WTC11 (cell line): Measurements from ENCODE around the gene USO1.

Experiments
- CREB1 ChIP-seq: sonication (generic); formaldehyde crosslinking; IDR thresholded peaks from 2 replicates; pipeline ENCODE4 v1.8.0; 2023; ENCODE audit warnings: mild to moderate bottlenecking, missing genetic modification reagents
- JUN ChIP-seq: sonication (generic); formaldehyde crosslinking; IDR thresholded peaks from 2 replicates; pipeline ENCODE4 v1.8.0; 2023; ENCODE audit warnings: mild to moderate bottlenecking, missing genetic modification reagents
- NFYB ChIP-seq: sonication (generic); formaldehyde crosslinking; conservative IDR thresholded peaks from 2 replicates; pipeline ENCODE4 v1.8.0; 2022; ENCODE audit warnings: low read depth, missing genetic modification reagents
- NR2C2 ChIP-seq: sonication (generic); formaldehyde crosslinking; IDR thresholded peaks from 2 replicates; pipeline ENCODE4 v1.8.0; 2022; ENCODE audit warnings: mild to moderate bottlenecking, missing genetic modification reagents
- SP1 ChIP-seq: sonication (generic); formaldehyde crosslinking; conservative IDR thresholded peaks from 2 replicates; pipeline ENCODE4 v1.8.1; 2022; ENCODE audit warnings: missing genetic modification reagents
- TEAD1 ChIP-seq: sonication (generic); formaldehyde crosslinking; IDR thresholded peaks from 2 replicates; pipeline ENCODE4 v1.8.0; 2022; ENCODE audit warnings: mild to moderate bottlenecking, missing genetic modification reagents
- TF ChIP-seq, protein P1 (sequence below): fragments of 200-600 bp; IDR thresholded peaks from 2 replicates; pipeline ENCODE4 v1.8.0; 2022; ENCODE audit warnings: antibody characterized with exemption
- TF ChIP-seq, protein P2 (sequence below): sonication (generic); formaldehyde crosslinking; IDR thresholded peaks from 2 replicates; pipeline ENCODE4 v1.8.1; 2022; ENCODE audit warnings: low read depth, missing genetic modification reagents, borderline replicate concordance
- TF ChIP-seq, protein P3 (sequence below): sonication (generic); formaldehyde crosslinking; IDR thresholded peaks from 2 replicates; pipeline ENCODE4 v1.8.1; 2023; ENCODE audit warnings: mild to moderate bottlenecking, missing genetic modification reagents

DNA sequence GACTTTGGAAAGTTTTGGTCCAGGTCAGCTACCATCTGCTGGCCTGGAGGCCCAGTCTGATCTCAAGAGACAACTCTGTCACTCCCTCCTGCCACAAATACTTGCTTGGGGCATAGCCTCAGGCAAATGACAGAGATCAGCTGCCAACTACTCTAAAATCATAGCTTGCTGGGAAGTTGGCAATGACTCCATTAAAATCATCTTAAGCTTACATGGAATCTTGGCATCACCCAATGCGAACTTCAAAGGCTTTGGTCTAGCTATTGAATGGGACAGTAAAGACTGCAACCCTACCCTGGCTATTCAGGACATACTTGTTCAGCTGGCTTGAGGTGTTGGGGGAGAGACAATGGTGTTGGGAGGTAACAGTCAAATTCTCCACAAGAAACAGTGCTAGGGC is 7.0 kb upstream of the USO1 start:
- no peak for TF ChIP-seq TEAD1 (CRISPR knock-in tag)
- TF ChIP-seq, protein P1, sequence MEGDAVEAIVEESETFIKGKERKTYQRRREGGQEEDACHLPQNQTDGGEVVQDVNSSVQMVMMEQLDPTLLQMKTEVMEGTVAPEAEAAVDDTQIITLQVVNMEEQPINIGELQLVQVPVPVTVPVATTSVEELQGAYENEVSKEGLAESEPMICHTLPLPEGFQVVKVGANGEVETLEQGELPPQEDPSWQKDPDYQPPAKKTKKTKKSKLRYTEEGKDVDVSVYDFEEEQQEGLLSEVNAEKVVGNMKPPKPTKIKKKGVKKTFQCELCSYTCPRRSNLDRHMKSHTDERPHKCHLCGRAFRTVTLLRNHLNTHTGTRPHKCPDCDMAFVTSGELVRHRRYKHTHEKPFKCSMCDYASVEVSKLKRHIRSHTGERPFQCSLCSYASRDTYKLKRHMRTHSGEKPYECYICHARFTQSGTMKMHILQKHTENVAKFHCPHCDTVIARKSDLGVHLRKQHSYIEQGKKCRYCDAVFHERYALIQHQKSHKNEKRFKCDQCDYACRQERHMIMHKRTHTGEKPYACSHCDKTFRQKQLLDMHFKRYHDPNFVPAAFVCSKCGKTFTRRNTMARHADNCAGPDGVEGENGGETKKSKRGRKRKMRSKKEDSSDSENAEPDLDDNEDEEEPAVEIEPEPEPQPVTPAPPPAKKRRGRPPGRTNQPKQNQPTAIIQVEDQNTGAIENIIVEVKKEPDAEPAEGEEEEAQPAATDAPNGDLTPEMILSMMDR = no peak
- TF ChIP-seq SP1 (CRISPR knock-in tag) = no peak
- TF ChIP-seq NFYB (CRISPR knock-in tag) = no peak
- TF ChIP-seq, protein P2, sequence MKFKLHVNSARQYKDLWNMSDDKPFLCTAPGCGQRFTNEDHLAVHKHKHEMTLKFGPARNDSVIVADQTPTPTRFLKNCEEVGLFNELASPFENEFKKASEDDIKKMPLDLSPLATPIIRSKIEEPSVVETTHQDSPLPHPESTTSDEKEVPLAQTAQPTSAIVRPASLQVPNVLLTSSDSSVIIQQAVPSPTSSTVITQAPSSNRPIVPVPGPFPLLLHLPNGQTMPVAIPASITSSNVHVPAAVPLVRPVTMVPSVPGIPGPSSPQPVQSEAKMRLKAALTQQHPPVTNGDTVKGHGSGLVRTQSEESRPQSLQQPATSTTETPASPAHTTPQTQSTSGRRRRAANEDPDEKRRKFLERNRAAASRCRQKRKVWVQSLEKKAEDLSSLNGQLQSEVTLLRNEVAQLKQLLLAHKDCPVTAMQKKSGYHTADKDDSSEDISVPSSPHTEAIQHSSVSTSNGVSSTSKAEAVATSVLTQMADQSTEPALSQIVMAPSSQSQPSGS = no peak
- no peak for TF ChIP-seq NR2C2
- TF ChIP-seq CREB1 (CRISPR knock-in tag) = no peak
- TF ChIP-seq, protein P3, sequence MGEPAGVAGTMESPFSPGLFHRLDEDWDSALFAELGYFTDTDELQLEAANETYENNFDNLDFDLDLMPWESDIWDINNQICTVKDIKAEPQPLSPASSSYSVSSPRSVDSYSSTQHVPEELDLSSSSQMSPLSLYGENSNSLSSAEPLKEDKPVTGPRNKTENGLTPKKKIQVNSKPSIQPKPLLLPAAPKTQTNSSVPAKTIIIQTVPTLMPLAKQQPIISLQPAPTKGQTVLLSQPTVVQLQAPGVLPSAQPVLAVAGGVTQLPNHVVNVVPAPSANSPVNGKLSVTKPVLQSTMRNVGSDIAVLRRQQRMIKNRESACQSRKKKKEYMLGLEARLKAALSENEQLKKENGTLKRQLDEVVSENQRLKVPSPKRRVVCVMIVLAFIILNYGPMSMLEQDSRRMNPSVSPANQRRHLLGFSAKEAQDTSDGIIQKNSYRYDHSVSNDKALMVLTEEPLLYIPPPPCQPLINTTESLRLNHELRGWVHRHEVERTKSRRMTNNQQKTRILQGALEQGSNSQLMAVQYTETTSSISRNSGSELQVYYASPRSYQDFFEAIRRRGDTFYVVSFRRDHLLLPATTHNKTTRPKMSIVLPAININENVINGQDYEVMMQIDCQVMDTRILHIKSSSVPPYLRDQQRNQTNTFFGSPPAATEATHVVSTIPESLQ (CRISPR knock-in tag) = no peak
- no peak for TF ChIP-seq JUN
